ENCODE data around the gene C6orf163. TPM values are rescaled to one million over a fixed set of nuclear protein-coding genes. Genes with fewer than 3 reads are reported as not detected.
"Not testable (repeated sequence)": the region's sequence is repeated elsewhere in the genome, so short reads cannot be mapped to it uniquely, and the experiment has no call there.

Gene C6orf163
- total RNA-seq (1 to 10 TPM; 1.5 TPM), polyA plus RNA-seq (0.16 TPM)

- Histone ChIP-seq H3K4me3 (ENCODE audit: low read length) (no peak within 1 kb of the TSS), H3K4me1 (ENCODE audit: insufficient read depth, low read length) (no peaks in the 10 kb centered on the region), H3K27me3 (ENCODE audit: insufficient read depth, low read length, poor library complexity, severe bottlenecking) (no peaks in the 10 kb centered on the region), H3K9me3 (ENCODE audit: low read length) (no peaks in the 10 kb centered on the region), H3K36me3 (ENCODE audit: insufficient read depth, low read length) (no peaks in the 10 kb centered on the region), H3K27ac (ENCODE audit: low read depth, low read length) (no peak within 1 kb of the TSS)
- H3K4me3 Mint-ChIP-seq, result no peak within 1 kb of the TSS
- H3K4me1 Mint-ChIP-seq, result no peaks in the 10 kb centered on the region
- DNase-seq, result no peak
- peaks cover 4 to 23% (median 6%) of the 10 kb centered on the region in 3 donors for H3K36me3 Mint-ChIP-seq
- H3K9me3 Mint-ChIP-seq, result no peaks in the 10 kb centered on the region
- ChIA-PET POLR2A (no interaction called here), CTCF (interaction anchor here (1.0 kb wide), 1 partner anchor 64 kb away, joined by 3 read pairs; no protein-coding TSS in a partner anchor)
- no peaks in the 10 kb centered on the region for H3K27me3 Mint-ChIP-seq
- no peak within 1 kb of the TSS for H3K27ac Mint-ChIP-seq
Observed at GRCh38 chr6:87344731-87345130, at the start of gene C6orf163. TSS of gene C6orf163 (plus strand) at chr6:87344813. CDS start at chr6:87345100, 287 bp downstream.

GRCh38 chr6:87297119-87297518 lies 47.5 kb upstream of the C6orf163 start:
- Histone ChIP-seq H3K36me3 (ENCODE audit: insufficient read depth, low read length) (no peaks in the 10 kb centered on the region), H3K4me3 (ENCODE audit: low read length) (no peak overlapping the region), H3K9me3 (ENCODE audit: low read length) (no peaks in the 10 kb centered on the region), H3K27me3 (ENCODE audit: insufficient read depth, low read length, poor library complexity, severe bottlenecking) (no peaks in the 10 kb centered on the region), H3K4me1 (ENCODE audit: insufficient read depth, low read length) (no peaks in the 10 kb centered on the region), H3K27ac (ENCODE audit: low read depth, low read length) (no peak overlapping the region)
- peaks cover 37 to 77% of the 10 kb centered on the region in 2 donors for H3K27me3 Mint-ChIP-seq
- ChIA-PET POLR2A (no interaction called here), CTCF (no interaction called here)
- H3K4me1 Mint-ChIP-seq, result no peaks in the 10 kb centered on the region
- H3K27ac Mint-ChIP-seq, result no peak overlapping the region
- H3K4me3 Mint-ChIP-seq, result no peak overlapping the region
- DNase-seq, result no peak
- peaks cover 0 to under 1% (median 0%) of the 10 kb centered on the region in 5 donors for H3K9me3 Mint-ChIP-seq
- peaks cover 0 to 6% (median 0%) of the 10 kb centered on the region in 3 donors for H3K36me3 Mint-ChIP-seq

GRCh38 chr6:87301277-87301676 lies 43.3 kb upstream of the C6orf163 start:
- Mint-ChIP-seq H3K36me3 (peaks cover 0 to 14% (median 0%) of the 10 kb centered on the region in 3 donors), H3K27me3 (peaks cover 45 to 65% of the 10 kb centered on the region in 2 donors), H3K9me3 (peaks cover 0 to 21% (median 10%) of the 10 kb centered on the region in 5 donors)
- H3K27ac Mint-ChIP-seq; H3K4me1 Mint-ChIP-seq; H3K27me3 ChIP-seq (ENCODE audit: insufficient read depth, low read length, poor library complexity, severe bottlenecking); H3K4me1 ChIP-seq (ENCODE audit: insufficient read depth, low read length); H3K9me3 ChIP-seq (ENCODE audit: low read length); H3K27ac ChIP-seq (ENCODE audit: low read depth, low read length); H3K4me3 Mint-ChIP-seq; H3K36me3 ChIP-seq (ENCODE audit: insufficient read depth, low read length); CTCF ChIA-PET; POLR2A ChIA-PET; DNase-seq; H3K4me3 ChIP-seq (ENCODE audit: low read length): not testable (repeated sequence)

GRCh38 chr6:87308970-87309369 lies 35.6 kb upstream of the C6orf163 start:
- no peaks in the 10 kb centered on the region for H3K4me1 Mint-ChIP-seq
- H3K4me3 Mint-ChIP-seq, result no peak overlapping the region
- no peak overlapping the region for H3K27ac Mint-ChIP-seq
- CTCF ChIA-PET, result interaction anchor here (2.1 kb wide), 1 partner anchor 13 kb away, joined by 5 read pairs; the partner anchor contains the start of gene SMIM8
- Histone ChIP-seq H3K9me3 (ENCODE audit: low read length) (no peaks in the 10 kb centered on the region), H3K36me3 (ENCODE audit: insufficient read depth, low read length) (no peaks in the 10 kb centered on the region), H3K27me3 (ENCODE audit: insufficient read depth, low read length, poor library complexity, severe bottlenecking) (peaks cover 10% of the 10 kb centered on the region), H3K4me1 (ENCODE audit: insufficient read depth, low read length) (no peaks in the 10 kb centered on the region), H3K4me3 (ENCODE audit: low read length) (no peak overlapping the region), H3K27ac (ENCODE audit: low read depth, low read length) (no peak overlapping the region)
- peaks cover 13% of the 10 kb centered on the region in 2 donors for H3K27me3 Mint-ChIP-seq
- H3K36me3 Mint-ChIP-seq, result peaks cover 0 to under 1% (median 0%) of the 10 kb centered on the region in 3 donors
- DNase-seq, result no peak
- H3K9me3 Mint-ChIP-seq, result peaks cover 0 to 15% (median 11%) of the 10 kb centered on the region in 5 donors
- POLR2A ChIA-PET, result no interaction called here

- no peaks in the 10 kb centered on the region for H3K36me3 Mint-ChIP-seq
- DNase-seq, result no peak
Observed at GRCh38 chr6:87312860-87313259, 31.8 kb upstream of the C6orf163 start.

GRCh38 chr6:87315071-87315470 lies 29.5 kb upstream of the C6orf163 start:
- CTCF ChIA-PET, result interaction anchor here (0.6 kb wide), 1 partner anchor 135 kb away, joined by 3 read pairs; no protein-coding TSS in a partner anchor
- Mint-ChIP-seq H3K27ac (no peak overlapping the region), H3K4me3 (no peak overlapping the region)

More at GRCh38 chr6:87312860-87313259, 31.8 kb upstream of the C6orf163 start:
- Mint-ChIP-seq H3K27ac (no peak overlapping the region), H3K4me1 (no peaks in the 10 kb centered on the region), H3K9me3 (no peaks in the 10 kb centered on the region), H3K4me3 (no peak overlapping the region), H3K27me3 (peaks cover 9 to 32% of the 10 kb centered on the region in 2 donors)
- Histone ChIP-seq H3K4me1 (ENCODE audit: insufficient read depth, low read length) (no peaks in the 10 kb centered on the region), H3K36me3 (ENCODE audit: insufficient read depth, low read length) (no peaks in the 10 kb centered on the region), H3K27me3 (ENCODE audit: insufficient read depth, low read length, poor library complexity, severe bottlenecking) (peaks cover 10% of the 10 kb centered on the region), H3K4me3 (ENCODE audit: low read length) (no peak overlapping the region), H3K9me3 (ENCODE audit: low read length) (no peaks in the 10 kb centered on the region), H3K27ac (ENCODE audit: low read depth, low read length) (no peak overlapping the region)
- CTCF ChIA-PET, result interaction anchor here (1.1 to 1.8 kb wide), 2 partner anchors 8 to 9 kb away, joined by 3 to 5 read pairs; no protein-coding TSS in a partner anchor
- POLR2A ChIA-PET, result no interaction called here

GRCh38 chr6:87319271-87319987 lies 25.2 kb upstream of the C6orf163 start:
- peaks cover 0 to 5% (median 0%) of the 10 kb centered on the region in 3 donors for H3K36me3 Mint-ChIP-seq
- H3K4me1 Mint-ChIP-seq, result peaks cover 12 to 22% (median 14%) of the 10 kb centered on the region in 3 donors
- peak overlapping the region in 1 of 7 donors; percentile 70 for H3K4me3 Mint-ChIP-seq
- H3K36me3 ChIP-seq (ENCODE audit: insufficient read depth, low read length), result no peaks in the 10 kb centered on the region
- peaks cover 7 to 28% of the 10 kb centered on the region in 2 donors for H3K27me3 Mint-ChIP-seq
- H3K27ac ChIP-seq (ENCODE audit: low read depth, low read length), result no peak overlapping the region
- no peak overlapping the region for H3K4me3 ChIP-seq (ENCODE audit: low read length)
- no peaks in the 10 kb centered on the region for H3K4me1 ChIP-seq (ENCODE audit: insufficient read depth, low read length)
- H3K9me3 ChIP-seq (ENCODE audit: low read length), result no peaks in the 10 kb centered on the region
- ChIA-PET POLR2A (no interaction called here), CTCF (no interaction called here)
- H3K9me3 Mint-ChIP-seq, result no peaks in the 10 kb centered on the region
- DNase-seq, result no peak
- H3K27ac Mint-ChIP-seq, result no peak overlapping the region
- no peaks in the 10 kb centered on the region for H3K27me3 ChIP-seq (ENCODE audit: insufficient read depth, low read length, poor library complexity, severe bottlenecking)

More at GRCh38 chr6:87315071-87315470, 29.5 kb upstream of the C6orf163 start:
- Histone ChIP-seq H3K36me3 (ENCODE audit: insufficient read depth, low read length) (no peaks in the 10 kb centered on the region), H3K9me3 (ENCODE audit: low read length) (no peaks in the 10 kb centered on the region), H3K4me3 (ENCODE audit: low read length) (no peak overlapping the region), H3K27ac (ENCODE audit: low read depth, low read length) (no peak overlapping the region), H3K27me3 (ENCODE audit: insufficient read depth, low read length, poor library complexity, severe bottlenecking) (peaks cover 10% of the 10 kb centered on the region), H3K4me1 (ENCODE audit: insufficient read depth, low read length) (no peaks in the 10 kb centered on the region)
- POLR2A ChIA-PET, result no interaction called here
- Mint-ChIP-seq H3K27me3 (peaks cover 11 to 38% of the 10 kb centered on the region in 2 donors), H3K4me1 (no peaks in the 10 kb centered on the region), H3K9me3 (no peaks in the 10 kb centered on the region), H3K36me3 (no peaks in the 10 kb centered on the region)
- no peak for DNase-seq

Data from CD8-positive, alpha-beta memory T cell (primary cell).